Activated naive CD4-positive, alpha-beta T cell treated with anti-CD3 and anti-CD28 coated beads for 36 hours (primary cell): Measurements from ENCODE around the gene PANK4. TPM values are rescaled to one million over a fixed set of nuclear protein-coding genes. Genes with fewer than 3 reads are reported as not detected.

Source experiments
- CTCF ChIA-PET: fragments of 350-600 bp; sonication (Branson Sonifier 250); formaldehyde crosslinking; loops from one replicate; lab custom pipeline; 2021; ENCODE audit warnings: antibody characterized with exemption; lab: Charles Lee
- DNase-seq: peaks from one replicate; pipeline ENCODE4 v3.0.0-alpha.2; 2020
- H3K27ac Mint-ChIP-seq: one replicate; pipeline ENCODE4 v1.8.0; 2021; ENCODE audit warnings: mild to moderate bottlenecking, mixed read lengths
- H3K27me3 Mint-ChIP-seq: one replicate; pipeline ENCODE4 v1.8.0; 2021; ENCODE audit warnings: low read depth, mixed read lengths
- H3K36me3 Mint-ChIP-seq: one replicate; pipeline ENCODE4 v1.8.0; 2021; ENCODE audit warnings: low read depth, mixed read lengths
- H3K4me1 Mint-ChIP-seq: one replicate; pipeline ENCODE4 v1.8.0; 2021; ENCODE audit warnings: low read depth, mixed read lengths
- H3K4me3 Mint-ChIP-seq: one replicate; pipeline ENCODE4 v1.8.0; 2021; ENCODE audit warnings: mild to moderate bottlenecking, moderate library complexity, mixed read lengths
- H3K9me3 Mint-ChIP-seq: one replicate; pipeline ENCODE4 v1.8.0; 2021; ENCODE audit warnings: mixed read lengths
- intact Hi-C: fragments of 100-400 bp; cut with micrococcal nuclease; formaldehyde crosslinking; loops from one replicate; pipeline ENCODE4 v1.15.1; 2023
- total RNA-seq, 2 experiments: library from RNA; stranded (reverse); gene quantifications; one replicate each; pipeline ENCODE4 v1.2.3, GENCODE V29; 2021

Gene PANK4
- total RNA-seq, 2 experiments from 2014 or later, result 46.6 to 51.4 TPM

GRCh38 chr1:2512862-2513421 is 13.5 kb downstream of the PANK4 start:
- Mint-ChIP-seq H3K4me1 (no peaks in the 10 kb centered on the region), H3K4me3 (no peak overlapping the region), H3K36me3 (peaks cover 6% of the 10 kb centered on the region), H3K9me3 (no peaks in the 10 kb centered on the region), H3K27ac (no peak overlapping the region), H3K27me3 (no peaks in the 10 kb centered on the region)
- intact Hi-C loops, result no loop called here
- CTCF ChIA-PET, result no interaction called here
- no peak for DNase-seq

- H3K4me1 Mint-ChIP-seq, result no peaks in the 10 kb centered on the region
- peaks cover 3% of the 10 kb centered on the region for H3K36me3 Mint-ChIP-seq
- CTCF ChIA-PET, result interaction anchor here (0.6 to 0.9 kb wide), 2 partner anchors 14 to 120 kb away, joined by 3 to 4 read pairs; no protein-coding TSS in a partner anchor
- no peaks in the 10 kb centered on the region for H3K27me3 Mint-ChIP-seq
- no peak overlapping the region for H3K4me3 Mint-ChIP-seq
- H3K27ac Mint-ChIP-seq, result no peak overlapping the region
- no peak for DNase-seq
- intact Hi-C loops, result no loop called here
- H3K9me3 Mint-ChIP-seq, result no peaks in the 10 kb centered on the region
These were observed 15.8 kb downstream of the PANK4 start for GRCh38 chr1:2510366-2511155.

GRCh38 chr1:2509589-2509988 is 16.8 kb downstream of the PANK4 start:
- no peak overlapping the region for H3K4me3 Mint-ChIP-seq
- CTCF ChIA-PET, result interaction anchor here (0.9 kb wide), 1 partner anchor 15 kb away, joined by 3 read pairs; no protein-coding TSS in a partner anchor
- intact Hi-C loops, result no loop called here
- H3K27ac Mint-ChIP-seq, result no peak overlapping the region
- DNase-seq, result no peak
- peaks cover 3% of the 10 kb centered on the region for H3K36me3 Mint-ChIP-seq
- H3K4me1 Mint-ChIP-seq, result no peaks in the 10 kb centered on the region
- no peaks in the 10 kb centered on the region for H3K9me3 Mint-ChIP-seq
- no peaks in the 10 kb centered on the region for H3K27me3 Mint-ChIP-seq

GRCh38 chr1:2508751-2509150 is 17.6 kb downstream of the PANK4 start:
- DNase-seq, result no peak
- Mint-ChIP-seq H3K9me3 (no peaks in the 10 kb centered on the region), H3K4me1 (no peaks in the 10 kb centered on the region), H3K27me3 (no peaks in the 10 kb centered on the region), H3K4me3 (no peak overlapping the region), H3K27ac (no peak overlapping the region), H3K36me3 (peaks cover 3% of the 10 kb centered on the region)
- CTCF ChIA-PET, result no interaction called here
- intact Hi-C loops, result no loop called here

- Mint-ChIP-seq H3K27me3 (no peaks in the 10 kb centered on the region), H3K4me1 (no peaks in the 10 kb centered on the region), H3K27ac (no peak overlapping the region), H3K36me3 (no peaks in the 10 kb centered on the region), H3K9me3 (no peaks in the 10 kb centered on the region), H3K4me3 (no peak overlapping the region)
- no peak for DNase-seq
- CTCF ChIA-PET, result no interaction called here
- intact Hi-C loops, result no loop called here
These were observed 18.2 kb downstream of the PANK4 start for GRCh38 chr1:2508180-2508579.

- Mint-ChIP-seq H3K4me3 (no peak overlapping the region), H3K27ac (no peak overlapping the region), H3K36me3 (no peaks in the 10 kb centered on the region), H3K9me3 (no peaks in the 10 kb centered on the region), H3K4me1 (no peaks in the 10 kb centered on the region), H3K27me3 (no peaks in the 10 kb centered on the region)
- intact Hi-C loops, result no loop called here
- DNase-seq, result no peak
- CTCF ChIA-PET, result no interaction called here
These were observed 18.6 kb downstream of the PANK4 start for GRCh38 chr1:2507744-2508155.

GRCh38 chr1:2506901-2507565 is 19.4 kb downstream of the PANK4 start:
- CTCF ChIA-PET, result no interaction called here
- Mint-ChIP-seq H3K4me1 (no peaks in the 10 kb centered on the region), H3K36me3 (no peaks in the 10 kb centered on the region), H3K27ac (no peak overlapping the region), H3K4me3 (no peak overlapping the region), H3K9me3 (no peaks in the 10 kb centered on the region), H3K27me3 (no peaks in the 10 kb centered on the region)
- intact Hi-C loops, result no loop called here
- DNase-seq, result no peak

GRCh38 chr1:2506007-2506860 is 20.2 kb downstream of the PANK4 start:
- Mint-ChIP-seq H3K4me1 (no peaks in the 10 kb centered on the region), H3K4me3 (no peak overlapping the region), H3K36me3 (no peaks in the 10 kb centered on the region), H3K9me3 (no peaks in the 10 kb centered on the region), H3K27me3 (no peaks in the 10 kb centered on the region), H3K27ac (no peak overlapping the region)
- CTCF ChIA-PET, result no interaction called here
- intact Hi-C loops, result no loop called here
- DNase-seq, result no peak

- no peaks in the 10 kb centered on the region for H3K9me3 Mint-ChIP-seq
- no peak overlapping the region for H3K27ac Mint-ChIP-seq
- CTCF ChIA-PET, result no interaction called here
- intact Hi-C loops, result no loop called here
- no peak overlapping the region for H3K4me3 Mint-ChIP-seq
- H3K27me3 Mint-ChIP-seq, result no peaks in the 10 kb centered on the region
- H3K36me3 Mint-ChIP-seq, result no peaks in the 10 kb centered on the region
- DNase-seq, result no peak
- no peaks in the 10 kb centered on the region for H3K4me1 Mint-ChIP-seq
These were observed 20.9 kb downstream of the PANK4 start for GRCh38 chr1:2505461-2505994.

GRCh38 chr1:2504949-2505272 is 21.5 kb downstream of the PANK4 start:
- CTCF ChIA-PET, result no interaction called here
- peaks cover 5% of the 10 kb centered on the region for H3K4me1 Mint-ChIP-seq

GRCh38 chr1:2504225-2504948 is 22.0 kb downstream of the PANK4 start:
- Mint-ChIP-seq H3K9me3 (no peaks in the 10 kb centered on the region), H3K27me3 (no peaks in the 10 kb centered on the region), H3K27ac (no peak overlapping the region), H3K36me3 (no peaks in the 10 kb centered on the region), H3K4me1 (peaks cover 7% of the 10 kb centered on the region), H3K4me3 (no peak overlapping the region)
- intact Hi-C loops, result no loop called here
- no peak for DNase-seq
- CTCF ChIA-PET, result no interaction called here

More at GRCh38 chr1:2504949-2505272, 21.5 kb downstream of the PANK4 start:
- H3K27ac Mint-ChIP-seq, result no peak overlapping the region
- no peaks in the 10 kb centered on the region for H3K9me3 Mint-ChIP-seq
- no peaks in the 10 kb centered on the region for H3K27me3 Mint-ChIP-seq
- intact Hi-C loops, result no loop called here
- DNase-seq, result no peak
- H3K36me3 Mint-ChIP-seq, result no peaks in the 10 kb centered on the region
- no peak overlapping the region for H3K4me3 Mint-ChIP-seq
